ENCODE data around the gene TRIP13.
"Not testable (repeated sequence)": the region's sequence is repeated elsewhere in the genome, so short reads cannot be mapped to it uniquely, and the experiment has no call there.

Gene TRIP13

GRCh38 chr5:934381-934967 lies 41.8 kb downstream of the TRIP13 start:
- not testable (repeated sequence) for H3K9me3 Mint-ChIP-seq; ATAC-seq (replicated peaks; ENCODE audit: extremely low read depth, poor library complexity, severe bottlenecking); H3K4me1 Mint-ChIP-seq; DNase-seq (ENCODE audit: low spot score in 2 of 2); H3K36me3 Mint-ChIP-seq (ENCODE audit: insufficient read depth); H3K4me3 Mint-ChIP-seq; H3K27me3 Mint-ChIP-seq; H3K27ac Mint-ChIP-seq (ENCODE audit: low read depth)

DNA sequence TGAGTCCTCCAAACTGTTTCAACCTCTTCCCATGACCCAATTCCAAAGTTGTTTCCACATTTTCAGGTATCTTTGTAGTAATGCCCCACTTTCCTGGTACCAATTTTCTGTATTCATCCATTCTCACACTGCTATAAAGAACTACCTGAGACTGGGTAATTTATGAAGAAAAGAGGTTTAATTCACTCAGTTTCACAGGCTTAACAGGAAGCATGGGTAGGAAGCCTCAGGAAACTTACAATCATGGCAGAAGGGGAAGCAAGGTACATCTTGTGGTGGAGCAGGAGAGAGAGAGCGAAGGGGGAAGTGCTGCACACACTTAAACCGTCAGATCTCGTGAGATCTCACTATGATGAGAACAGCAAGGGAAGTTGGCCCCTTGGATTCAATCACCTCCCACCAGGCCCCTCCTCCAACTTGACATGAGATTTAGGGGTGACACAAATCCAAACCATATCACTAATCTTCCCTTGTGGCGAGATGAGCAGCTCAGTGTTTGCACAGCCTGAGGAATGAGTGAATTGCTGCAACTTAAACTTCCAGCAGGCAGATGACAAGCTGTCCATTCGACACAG lies 42.9 kb downstream of the TRIP13 start:
- Mint-ChIP-seq H3K9me3 (no peaks in the 10 kb centered on the region), H3K4me3 (no peak overlapping the region), H3K36me3 (ENCODE audit: insufficient read depth) (peaks cover 1% of the 10 kb centered on the region), H3K4me1 (no peaks in the 10 kb centered on the region), H3K27me3 (no peaks in the 10 kb centered on the region), H3K27ac (ENCODE audit: low read depth) (no peak overlapping the region)
- no peak for DNase-seq (ENCODE audit: low spot score in 2 of 2)
- no peak for ATAC-seq (replicated peaks; ENCODE audit: extremely low read depth, poor library complexity, severe bottlenecking)

GRCh38 chr5:936149-937144 lies 43.8 kb downstream of the TRIP13 start:
- no peak for ATAC-seq (replicated peaks; ENCODE audit: extremely low read depth, poor library complexity, severe bottlenecking)

DNA sequence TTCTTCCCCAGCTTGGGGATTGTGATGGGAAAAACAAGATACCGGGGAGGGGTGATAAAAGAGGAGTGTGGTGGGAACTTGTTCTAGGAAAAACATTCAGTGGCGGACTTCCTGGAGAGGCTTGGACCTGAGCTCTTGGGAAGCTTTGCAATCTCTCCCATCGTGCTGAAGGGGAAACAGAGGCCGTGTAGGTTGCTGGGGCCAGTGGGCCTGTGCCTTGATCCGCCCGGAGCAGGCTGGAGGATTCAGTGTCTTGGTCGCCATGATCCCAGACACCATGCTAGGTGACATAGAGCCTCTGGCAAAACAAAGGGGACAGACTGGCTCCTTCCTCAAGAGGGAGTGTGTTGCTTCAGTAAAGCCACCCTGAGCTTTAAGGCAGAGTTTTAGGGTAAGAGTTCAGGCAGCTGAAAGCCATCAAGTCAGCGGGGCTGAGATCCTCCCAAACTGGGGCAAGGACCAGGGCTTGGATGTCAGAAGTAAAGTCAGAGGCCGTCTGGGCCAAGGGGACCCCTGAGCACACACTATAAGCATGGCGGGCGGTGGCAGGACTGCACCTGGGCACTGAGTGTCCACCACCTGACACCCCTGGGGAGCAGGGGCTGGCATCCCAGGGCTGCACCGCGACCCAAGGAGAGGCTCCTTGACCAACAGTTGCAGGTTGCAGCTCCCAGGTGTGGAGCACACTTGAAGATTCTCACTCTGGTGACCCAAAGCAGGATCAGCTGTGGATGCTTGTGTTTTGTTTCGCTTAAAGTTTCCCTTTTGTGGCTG lies 44.7 kb downstream of the TRIP13 start:
- ATAC-seq (replicated peaks; ENCODE audit: extremely low read depth, poor library complexity, severe bottlenecking) (no peak), DNase-seq (ENCODE audit: low spot score in 2 of 2) (no peak)
- peaks cover 3% of the 10 kb centered on the region for H3K27me3 Mint-ChIP-seq
- no peaks in the 10 kb centered on the region for H3K9me3 Mint-ChIP-seq
- H3K4me3 Mint-ChIP-seq, result no peak overlapping the region
- peaks cover 1% of the 10 kb centered on the region for H3K36me3 Mint-ChIP-seq (ENCODE audit: insufficient read depth)
- no peak overlapping the region for H3K27ac Mint-ChIP-seq (ENCODE audit: low read depth)
- no peaks in the 10 kb centered on the region for H3K4me1 Mint-ChIP-seq

More at GRCh38 chr5:936149-937144, 43.8 kb downstream of the TRIP13 start:
- no peaks in the 10 kb centered on the region for H3K9me3 Mint-ChIP-seq
- H3K27me3 Mint-ChIP-seq, result no peaks in the 10 kb centered on the region
- H3K4me3 Mint-ChIP-seq, result no peak overlapping the region
- no peaks in the 10 kb centered on the region for H3K4me1 Mint-ChIP-seq
- no peak overlapping the region for H3K27ac Mint-ChIP-seq (ENCODE audit: low read depth)
- peaks cover 1% of the 10 kb centered on the region for H3K36me3 Mint-ChIP-seq (ENCODE audit: insufficient read depth)
- DNase-seq (ENCODE audit: low spot score in 2 of 2), result no peak

DNA sequence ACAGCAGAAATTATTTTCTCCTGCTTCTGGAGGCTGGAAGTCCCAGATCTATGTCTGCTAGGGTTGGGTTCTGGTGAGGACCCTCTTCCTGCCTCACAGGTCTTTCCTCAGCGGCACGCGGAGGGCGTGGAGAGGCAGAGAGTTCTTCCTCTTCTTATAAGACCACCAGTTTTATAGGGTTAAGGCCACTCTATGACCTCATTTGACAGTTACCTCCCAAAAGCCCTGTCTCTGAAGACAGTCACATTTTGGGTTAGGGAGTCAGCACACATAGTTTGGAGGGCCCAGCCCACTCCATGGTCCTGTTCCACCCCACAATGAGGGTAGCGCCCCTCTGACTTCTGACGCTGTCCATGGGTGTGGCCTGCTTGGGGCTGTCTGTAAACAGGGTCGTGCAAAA lies 46.7 kb downstream of the TRIP13 start:
- H3K27ac Mint-ChIP-seq (ENCODE audit: low read depth), result no peak overlapping the region

DNA sequence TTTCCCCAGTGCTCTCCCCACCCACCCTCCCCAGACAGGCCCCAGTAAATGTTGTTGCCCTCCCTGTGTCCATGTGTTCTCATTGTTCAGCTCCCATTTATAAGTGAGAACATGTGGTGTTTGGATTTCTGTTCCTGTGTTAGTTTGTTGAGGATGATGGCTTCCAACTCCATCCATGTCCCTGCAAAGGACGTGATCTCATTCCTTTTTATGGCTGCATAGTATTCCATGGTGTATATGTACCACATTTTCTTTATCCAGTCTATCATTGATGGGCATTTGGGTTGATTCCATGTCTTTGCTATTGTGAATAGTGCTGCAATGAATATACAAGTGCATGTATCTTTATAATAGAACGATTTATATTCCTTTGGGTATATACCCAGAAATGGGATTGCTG lies 48.1 kb downstream of the TRIP13 start:
- ATAC-seq (replicated peaks; ENCODE audit: extremely low read depth, poor library complexity, severe bottlenecking); H3K36me3 Mint-ChIP-seq (ENCODE audit: insufficient read depth); H3K9me3 Mint-ChIP-seq; DNase-seq (ENCODE audit: low spot score in 2 of 2); H3K27ac Mint-ChIP-seq (ENCODE audit: low read depth); H3K4me3 Mint-ChIP-seq; H3K4me1 Mint-ChIP-seq: not testable (repeated sequence)
- peaks cover 35% of the 10 kb centered on the region for H3K27me3 Mint-ChIP-seq

More for the DNA sequence above, 46.7 kb downstream of the TRIP13 start:
- no peaks in the 10 kb centered on the region for H3K4me1 Mint-ChIP-seq
- DNase-seq (ENCODE audit: low spot score in 2 of 2) (no peak), ATAC-seq (replicated peaks; ENCODE audit: extremely low read depth, poor library complexity, severe bottlenecking) (no peak)
- H3K9me3 Mint-ChIP-seq, result no peaks in the 10 kb centered on the region
- peaks cover 24% of the 10 kb centered on the region for H3K27me3 Mint-ChIP-seq
- H3K36me3 Mint-ChIP-seq (ENCODE audit: insufficient read depth), result peaks cover 1% of the 10 kb centered on the region
- no peak overlapping the region for H3K4me3 Mint-ChIP-seq

DNA sequence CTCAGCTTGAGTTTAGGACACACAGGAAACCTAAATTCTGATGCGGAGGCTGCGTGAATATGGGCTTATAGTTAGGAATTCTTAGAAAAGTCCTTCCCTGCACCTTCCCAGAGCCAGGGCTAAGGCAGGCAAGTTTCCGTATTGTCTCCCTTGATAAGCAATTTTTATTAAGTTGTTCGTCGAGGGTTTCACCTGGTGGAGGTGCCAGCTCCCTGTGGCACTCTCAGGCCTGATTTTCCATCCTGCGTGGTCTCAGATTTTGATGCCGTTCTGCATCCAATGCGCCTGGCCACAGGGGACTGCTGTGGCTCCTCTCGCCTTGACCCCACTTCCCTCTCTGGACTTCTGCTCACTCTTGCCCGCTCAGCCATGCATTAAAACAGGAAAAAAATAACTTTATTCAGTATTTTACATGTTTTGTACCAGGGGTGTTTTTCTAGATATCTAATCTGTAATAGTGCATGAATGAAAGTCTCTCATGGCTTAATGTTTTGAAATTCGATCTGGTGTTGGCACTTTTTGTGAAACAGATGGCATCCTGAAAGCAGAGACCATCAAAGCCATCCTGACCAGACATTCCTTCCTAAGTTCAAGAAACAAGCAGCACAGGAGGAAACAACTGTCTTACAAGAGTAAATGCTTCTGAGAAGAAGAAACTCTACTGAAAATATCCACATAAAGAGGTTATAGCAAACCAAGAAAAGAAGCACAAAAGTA lies 50.7 kb downstream of the TRIP13 start:
- Mint-ChIP-seq H3K27me3 (peaks cover 43% of the 10 kb centered on the region), H3K36me3 (ENCODE audit: insufficient read depth) (no peaks in the 10 kb centered on the region), H3K4me1 (no peaks in the 10 kb centered on the region), H3K4me3 (no peak overlapping the region), H3K9me3 (no peaks in the 10 kb centered on the region), H3K27ac (ENCODE audit: low read depth) (no peak overlapping the region)
- DNase-seq (ENCODE audit: low spot score in 2 of 2), result no peak
- ATAC-seq (replicated peaks; ENCODE audit: extremely low read depth, poor library complexity, severe bottlenecking), result no peak

GRCh38 chr5:943918-944620 lies 51.4 kb downstream of the TRIP13 start:
- H3K4me3 Mint-ChIP-seq, result no peak overlapping the region
- no peaks in the 10 kb centered on the region for H3K9me3 Mint-ChIP-seq
- H3K27me3 Mint-ChIP-seq, result peaks cover 50% of the 10 kb centered on the region
- ATAC-seq (replicated peaks; ENCODE audit: extremely low read depth, poor library complexity, severe bottlenecking), result no peak
- no peaks in the 10 kb centered on the region for H3K4me1 Mint-ChIP-seq
- DNase-seq (ENCODE audit: low spot score in 2 of 2), result no peak
- H3K27ac Mint-ChIP-seq (ENCODE audit: low read depth), result no peak overlapping the region
- peaks cover 2% of the 10 kb centered on the region for H3K36me3 Mint-ChIP-seq (ENCODE audit: insufficient read depth)

GRCh38 chr5:944621-944927 lies 51.9 kb downstream of the TRIP13 start:
- no peak for ATAC-seq (replicated peaks; ENCODE audit: extremely low read depth, poor library complexity, severe bottlenecking)

GRCh38 chr5:944992-945685 lies 52.5 kb downstream of the TRIP13 start:
- ATAC-seq (replicated peaks; ENCODE audit: extremely low read depth, poor library complexity, severe bottlenecking), result no peak
- no peaks in the 10 kb centered on the region for H3K4me1 Mint-ChIP-seq
- H3K9me3 Mint-ChIP-seq, result no peaks in the 10 kb centered on the region
- peaks cover 2% of the 10 kb centered on the region for H3K36me3 Mint-ChIP-seq (ENCODE audit: insufficient read depth)
- no peak for DNase-seq (ENCODE audit: low spot score in 2 of 2)
- H3K27ac Mint-ChIP-seq (ENCODE audit: low read depth), result no peak overlapping the region
- H3K27me3 Mint-ChIP-seq, result peaks cover 61% of the 10 kb centered on the region
- H3K4me3 Mint-ChIP-seq, result no peak overlapping the region

More at GRCh38 chr5:944621-944927, 51.9 kb downstream of the TRIP13 start:
- no peak for DNase-seq (ENCODE audit: low spot score in 2 of 2)
- Mint-ChIP-seq H3K4me1 (no peaks in the 10 kb centered on the region), H3K4me3 (no peak overlapping the region), H3K27me3 (peaks cover 55% of the 10 kb centered on the region), H3K36me3 (ENCODE audit: insufficient read depth) (peaks cover 2% of the 10 kb centered on the region), H3K9me3 (no peaks in the 10 kb centered on the region), H3K27ac (ENCODE audit: low read depth) (no peak overlapping the region)

Data from central memory CD8-positive, alpha-beta T cell (primary cell).